Measurements from ENCODE around the gene CLCA2.

Gene CLCA2

GRCh38 chr1:86423873-86424272 is at the start of gene CLCA2:
TSS of gene CLCA2 (plus strand) at chr1:86424171. CDS start at chr1:86424248, 77 bp downstream.
- Histone ChIP-seq H3K27me3 (ENCODE audit: control insufficient read depth in 1 of 2, insufficient read depth in 2 of 2, low read length in 2 of 2) (no peaks in the 10 kb centered on the region), H3K9ac (ENCODE audit: low read length in 2 of 2) (no peak within 1 kb of the TSS), H3K36me3 (ENCODE audit: control insufficient read depth in 2 of 2, insufficient read depth in 2 of 2, low read length in 2 of 2) (no peaks in the 10 kb centered on the region), H3K9me3 (ENCODE audit: control insufficient read depth in 2 of 2, low read length in 2 of 2) (no peaks in the 10 kb centered on the region), H3K4me1 (ENCODE audit: control insufficient read depth, insufficient read depth, low read length) (no peaks in the 10 kb centered on the region), H3K4me3 (ENCODE audit: low read length in 2 of 2) (no peak within 1 kb of the TSS), H3K27ac (ENCODE audit: low read length) (no peak within 1 kb of the TSS)

GRCh38 chr1:86375688-86376087 is 48.3 kb upstream of the CLCA2 start:
- H3K27me3 ChIP-seq (ENCODE audit: control insufficient read depth in 1 of 2, insufficient read depth in 2 of 2, low read length in 2 of 2) = no peaks in the 10 kb centered on the region
- no peaks in the 10 kb centered on the region for H3K4me1 ChIP-seq (ENCODE audit: control insufficient read depth, insufficient read depth, low read length)
- no peak overlapping the region for H3K27ac ChIP-seq (ENCODE audit: low read length)
- peaks cover 3 to 5% of the 10 kb centered on the region in 2 donors for H3K36me3 ChIP-seq (ENCODE audit: control insufficient read depth in 2 of 2, insufficient read depth in 2 of 2, low read length in 2 of 2)
- no peak overlapping the region for H3K9ac ChIP-seq (ENCODE audit: low read length in 2 of 2)
- H3K9me3 ChIP-seq (ENCODE audit: control insufficient read depth in 2 of 2, low read length in 2 of 2) = no peaks in the 10 kb centered on the region
- H3K4me3 ChIP-seq (ENCODE audit: low read length in 2 of 2) = no peak overlapping the region

- no peaks in the 10 kb centered on the region for H3K9me3 ChIP-seq (ENCODE audit: control insufficient read depth in 2 of 2, low read length in 2 of 2)
- H3K4me1 ChIP-seq (ENCODE audit: control insufficient read depth, insufficient read depth, low read length) = no peaks in the 10 kb centered on the region
- H3K9ac ChIP-seq (ENCODE audit: low read length in 2 of 2) = no peak overlapping the region
- no peaks in the 10 kb centered on the region for H3K27me3 ChIP-seq (ENCODE audit: control insufficient read depth in 1 of 2, insufficient read depth in 2 of 2, low read length in 2 of 2)
- no peak overlapping the region for H3K27ac ChIP-seq (ENCODE audit: low read length)
- H3K4me3 ChIP-seq (ENCODE audit: low read length in 2 of 2) = no peak overlapping the region
- peaks cover 3% of the 10 kb centered on the region in 2 donors for H3K36me3 ChIP-seq (ENCODE audit: control insufficient read depth in 2 of 2, insufficient read depth in 2 of 2, low read length in 2 of 2)
Observed at GRCh38 chr1:86377341-86377740, 46.6 kb upstream of the CLCA2 start.

GRCh38 chr1:86378813-86379212 is 45.2 kb upstream of the CLCA2 start:
- Histone ChIP-seq H3K9me3 (ENCODE audit: control insufficient read depth in 2 of 2, low read length in 2 of 2) (no peaks in the 10 kb centered on the region), H3K36me3 (ENCODE audit: control insufficient read depth in 2 of 2, insufficient read depth in 2 of 2, low read length in 2 of 2) (peaks cover 0 to under 1% of the 10 kb centered on the region in 2 donors), H3K27me3 (ENCODE audit: control insufficient read depth in 1 of 2, insufficient read depth in 2 of 2, low read length in 2 of 2) (no peaks in the 10 kb centered on the region), H3K4me3 (ENCODE audit: low read length in 2 of 2) (no peak overlapping the region), H3K9ac (ENCODE audit: low read length in 2 of 2) (no peak overlapping the region), H3K4me1 (ENCODE audit: control insufficient read depth, insufficient read depth, low read length) (no peaks in the 10 kb centered on the region), H3K27ac (ENCODE audit: low read length) (no peak overlapping the region)

- no peak overlapping the region for H3K27ac ChIP-seq (ENCODE audit: low read length)
- H3K9ac ChIP-seq (ENCODE audit: low read length in 2 of 2) = no peak overlapping the region
Observed at GRCh38 chr1:86380257-86380861, 43.6 kb upstream of the CLCA2 start.

DNA sequence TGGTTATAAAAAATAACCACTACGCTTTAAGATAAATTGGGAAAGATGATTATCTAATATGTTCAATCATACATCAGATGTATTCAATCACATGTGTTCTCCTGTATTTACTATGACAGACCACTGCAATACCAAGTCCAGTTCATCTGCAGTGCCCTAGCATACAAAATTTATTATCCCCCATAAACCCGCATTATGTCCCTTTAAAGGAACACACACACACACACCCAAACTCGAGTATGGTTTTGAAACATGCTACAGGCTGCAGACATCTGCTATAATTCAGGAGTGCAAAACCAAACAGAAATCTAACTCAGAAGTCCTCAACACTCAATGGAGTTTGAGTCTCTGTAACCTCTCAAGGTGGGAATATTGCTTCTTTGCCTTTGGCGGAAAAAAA is 42.7 kb upstream of the CLCA2 start:
- H3K4me3 ChIP-seq (ENCODE audit: low read length in 2 of 2) = no peak overlapping the region
- H3K27ac ChIP-seq (ENCODE audit: low read length) = no peak overlapping the region
- H3K9ac ChIP-seq (ENCODE audit: low read length in 2 of 2) = no peak overlapping the region
- no peaks in the 10 kb centered on the region for H3K4me1 ChIP-seq (ENCODE audit: control insufficient read depth, insufficient read depth, low read length)
- no peaks in the 10 kb centered on the region for H3K36me3 ChIP-seq (ENCODE audit: control insufficient read depth in 2 of 2, insufficient read depth in 2 of 2, low read length in 2 of 2)
- H3K9me3 ChIP-seq (ENCODE audit: control insufficient read depth in 2 of 2, low read length in 2 of 2) = no peaks in the 10 kb centered on the region
- no peaks in the 10 kb centered on the region for H3K27me3 ChIP-seq (ENCODE audit: control insufficient read depth in 1 of 2, insufficient read depth in 2 of 2, low read length in 2 of 2)

More at GRCh38 chr1:86380257-86380861, 43.6 kb upstream of the CLCA2 start:
- H3K4me1 ChIP-seq (ENCODE audit: control insufficient read depth, insufficient read depth, low read length) = no peaks in the 10 kb centered on the region
- no peaks in the 10 kb centered on the region for H3K36me3 ChIP-seq (ENCODE audit: control insufficient read depth in 2 of 2, insufficient read depth in 2 of 2, low read length in 2 of 2)
- no peak overlapping the region for H3K4me3 ChIP-seq (ENCODE audit: low read length in 2 of 2)
- H3K27me3 ChIP-seq (ENCODE audit: control insufficient read depth in 1 of 2, insufficient read depth in 2 of 2, low read length in 2 of 2) = no peaks in the 10 kb centered on the region
- H3K9me3 ChIP-seq (ENCODE audit: control insufficient read depth in 2 of 2, low read length in 2 of 2) = no peaks in the 10 kb centered on the region

DNA sequence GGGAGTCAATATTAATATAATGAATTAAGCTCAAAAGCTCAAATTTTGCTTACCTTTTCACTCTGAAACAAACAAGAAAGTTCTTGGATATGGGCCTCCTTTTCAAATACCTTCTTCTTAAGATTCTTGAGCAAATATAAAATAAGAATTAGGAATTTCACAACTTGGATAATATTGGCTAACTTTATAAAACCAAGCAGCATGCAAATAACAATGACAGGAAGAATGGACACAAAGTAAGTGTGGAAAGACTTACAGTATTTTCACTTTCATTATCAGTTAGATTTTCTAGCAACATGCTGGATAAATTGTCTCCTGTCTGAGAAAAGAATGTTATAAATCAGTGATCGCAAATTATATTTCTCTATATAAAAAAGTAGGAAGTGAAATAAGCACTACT is 41.1 kb upstream of the CLCA2 start:
- H3K36me3 ChIP-seq (ENCODE audit: control insufficient read depth in 2 of 2, insufficient read depth in 2 of 2, low read length in 2 of 2) = no peaks in the 10 kb centered on the region
- no peak overlapping the region for H3K27ac ChIP-seq (ENCODE audit: low read length)
- no peak overlapping the region for H3K9ac ChIP-seq (ENCODE audit: low read length in 2 of 2)
- no peaks in the 10 kb centered on the region for H3K27me3 ChIP-seq (ENCODE audit: control insufficient read depth in 1 of 2, insufficient read depth in 2 of 2, low read length in 2 of 2)
- no peaks in the 10 kb centered on the region for H3K9me3 ChIP-seq (ENCODE audit: control insufficient read depth in 2 of 2, low read length in 2 of 2)
- no peak overlapping the region for H3K4me3 ChIP-seq (ENCODE audit: low read length in 2 of 2)
- H3K4me1 ChIP-seq (ENCODE audit: control insufficient read depth, insufficient read depth, low read length) = no peaks in the 10 kb centered on the region

DNA sequence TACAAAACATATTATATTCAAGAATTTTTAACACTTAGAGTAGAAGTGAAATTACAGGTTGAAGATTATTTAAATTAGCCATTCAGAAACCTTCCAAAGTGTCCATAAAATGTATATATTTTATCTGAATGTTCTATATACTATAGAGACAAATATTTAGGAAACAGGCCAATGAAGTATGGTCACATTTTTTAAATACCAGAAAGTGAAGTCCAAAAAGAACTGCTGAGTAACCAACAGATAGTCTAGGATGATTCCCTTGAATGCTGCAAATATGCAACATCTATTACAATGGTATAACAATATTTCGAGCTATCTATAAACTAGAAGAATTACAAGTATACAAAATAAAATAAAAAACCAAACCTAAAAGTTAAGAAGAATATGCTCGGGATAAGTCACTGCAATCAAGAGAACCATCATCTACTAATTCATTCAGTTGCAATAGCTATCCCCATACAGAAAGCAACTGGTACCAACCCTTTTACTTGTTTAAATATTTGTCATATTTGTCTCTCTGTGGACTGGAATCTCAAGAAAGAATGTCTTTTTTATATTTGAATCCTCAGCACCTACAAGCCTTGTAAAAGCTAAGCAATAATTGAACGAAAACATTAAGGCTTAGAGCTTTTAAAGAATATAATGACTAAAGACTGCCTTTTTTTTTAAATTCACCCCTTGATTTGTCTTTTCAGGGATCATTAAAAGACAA is 35.9 kb upstream of the CLCA2 start:
- Histone ChIP-seq H3K9me3 (ENCODE audit: control insufficient read depth in 2 of 2, low read length in 2 of 2) (no peaks in the 10 kb centered on the region), H3K27me3 (ENCODE audit: control insufficient read depth in 1 of 2, insufficient read depth in 2 of 2, low read length in 2 of 2) (no peaks in the 10 kb centered on the region)

DNA sequence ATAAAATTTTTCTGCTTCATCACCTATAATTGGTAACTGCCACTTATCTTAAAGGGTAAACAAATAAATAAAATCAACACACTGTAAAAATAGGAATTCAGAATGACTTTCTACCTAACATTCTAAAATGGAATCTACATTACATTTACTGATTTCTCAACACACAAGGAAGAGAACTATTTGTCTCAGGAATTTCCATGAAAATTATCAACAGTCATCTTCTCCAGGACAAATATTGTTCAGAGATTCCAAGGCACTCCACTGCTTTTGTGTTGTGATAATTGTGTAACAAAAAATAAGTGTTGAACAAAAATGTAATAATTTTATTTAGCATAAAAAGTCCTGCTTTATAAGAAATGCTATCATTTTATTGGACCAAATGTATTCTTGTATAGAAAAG is 35.2 kb upstream of the CLCA2 start:
- H3K36me3 ChIP-seq (ENCODE audit: control insufficient read depth in 2 of 2, insufficient read depth in 2 of 2, low read length in 2 of 2) = no peaks in the 10 kb centered on the region
- no peaks in the 10 kb centered on the region for H3K27me3 ChIP-seq (ENCODE audit: control insufficient read depth in 1 of 2, insufficient read depth in 2 of 2, low read length in 2 of 2)
- H3K4me3 ChIP-seq (ENCODE audit: low read length in 2 of 2) = no peak overlapping the region
- no peaks in the 10 kb centered on the region for H3K9me3 ChIP-seq (ENCODE audit: control insufficient read depth in 2 of 2, low read length in 2 of 2)
- H3K27ac ChIP-seq (ENCODE audit: low read length) = no peak overlapping the region
- no peaks in the 10 kb centered on the region for H3K4me1 ChIP-seq (ENCODE audit: control insufficient read depth, insufficient read depth, low read length)
- no peak overlapping the region for H3K9ac ChIP-seq (ENCODE audit: low read length in 2 of 2)

More for the DNA sequence above, 35.9 kb upstream of the CLCA2 start:
- Histone ChIP-seq H3K27ac (ENCODE audit: low read length) (no peak overlapping the region), H3K9ac (ENCODE audit: low read length in 2 of 2) (no peak overlapping the region), H3K36me3 (ENCODE audit: control insufficient read depth in 2 of 2, insufficient read depth in 2 of 2, low read length in 2 of 2) (no peaks in the 10 kb centered on the region), H3K4me3 (ENCODE audit: low read length in 2 of 2) (no peak overlapping the region), H3K4me1 (ENCODE audit: control insufficient read depth, insufficient read depth, low read length) (no peaks in the 10 kb centered on the region)

DNA sequence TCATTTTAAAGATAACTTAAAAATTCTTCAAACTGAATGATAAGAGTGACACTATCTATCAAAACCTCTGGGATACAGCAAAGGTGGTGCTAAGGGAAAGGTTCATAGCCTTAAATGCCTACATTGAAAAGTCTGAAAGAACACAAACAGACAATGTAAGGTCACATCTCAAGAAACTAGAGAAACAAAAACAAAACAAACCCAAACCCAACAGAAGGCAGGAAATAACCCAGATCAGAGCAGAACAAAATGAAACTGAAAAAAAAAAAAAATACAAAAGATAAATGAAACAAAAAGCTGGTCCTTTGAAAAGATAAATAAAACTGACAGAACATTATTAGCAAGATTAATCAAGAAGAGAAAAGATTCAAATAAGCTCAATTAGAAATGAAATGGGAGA is 34.7 kb upstream of the CLCA2 start:
- no peak overlapping the region for H3K9ac ChIP-seq (ENCODE audit: low read length in 2 of 2)
- no peaks in the 10 kb centered on the region for H3K27me3 ChIP-seq (ENCODE audit: control insufficient read depth in 1 of 2, insufficient read depth in 2 of 2, low read length in 2 of 2)
- H3K27ac ChIP-seq (ENCODE audit: low read length) = no peak overlapping the region
- no peaks in the 10 kb centered on the region for H3K4me1 ChIP-seq (ENCODE audit: control insufficient read depth, insufficient read depth, low read length)
- no peaks in the 10 kb centered on the region for H3K9me3 ChIP-seq (ENCODE audit: control insufficient read depth in 2 of 2, low read length in 2 of 2)
- H3K36me3 ChIP-seq (ENCODE audit: control insufficient read depth in 2 of 2, insufficient read depth in 2 of 2, low read length in 2 of 2) = no peaks in the 10 kb centered on the region
- H3K4me3 ChIP-seq (ENCODE audit: low read length in 2 of 2) = no peak overlapping the region

DNA sequence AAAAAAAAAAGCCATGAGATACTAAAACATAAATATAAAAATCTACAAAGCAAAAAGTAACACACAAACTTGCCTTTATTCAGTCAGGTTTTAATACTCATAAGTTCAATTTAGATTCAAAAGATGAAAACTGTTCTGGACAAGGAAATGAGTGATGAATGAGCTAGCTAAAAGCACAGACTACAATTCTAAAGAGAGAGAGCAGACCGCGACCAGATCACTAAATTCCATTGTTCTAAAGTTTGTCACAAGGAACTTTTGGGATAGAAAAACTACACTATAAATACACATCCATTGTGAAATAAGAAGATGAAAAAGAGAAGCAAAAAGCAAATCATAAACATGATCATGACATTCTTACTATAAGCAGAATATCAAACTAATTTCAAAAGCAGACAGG is 29.6 kb upstream of the CLCA2 start:
- Histone ChIP-seq H3K9me3 (ENCODE audit: control insufficient read depth in 2 of 2, low read length in 2 of 2) (no peaks in the 10 kb centered on the region), H3K4me1 (ENCODE audit: control insufficient read depth, insufficient read depth, low read length) (peaks cover 10% of the 10 kb centered on the region), H3K27ac (ENCODE audit: low read length) (no peak overlapping the region), H3K27me3 (ENCODE audit: control insufficient read depth in 1 of 2, insufficient read depth in 2 of 2, low read length in 2 of 2) (no peaks in the 10 kb centered on the region), H3K4me3 (ENCODE audit: low read length in 2 of 2) (no peak overlapping the region), H3K36me3 (ENCODE audit: control insufficient read depth in 2 of 2, insufficient read depth in 2 of 2, low read length in 2 of 2) (no peaks in the 10 kb centered on the region), H3K9ac (ENCODE audit: low read length in 2 of 2) (no peak overlapping the region)

Measured in stomach smooth muscle (tissue), 2 donors.